ENCODE measurements around the gene KRTAP4-3. TPM values are rescaled to one million over a fixed set of nuclear protein-coding genes. Genes with fewer than 3 reads are reported as not detected.

The KRTAP4-3 gene
- total and polyA plus RNA-seq, 2 of the 8 experiments (the other 6 are each of a cell fraction or from before 2014, with no cell fraction given) = not detected

DNA sequence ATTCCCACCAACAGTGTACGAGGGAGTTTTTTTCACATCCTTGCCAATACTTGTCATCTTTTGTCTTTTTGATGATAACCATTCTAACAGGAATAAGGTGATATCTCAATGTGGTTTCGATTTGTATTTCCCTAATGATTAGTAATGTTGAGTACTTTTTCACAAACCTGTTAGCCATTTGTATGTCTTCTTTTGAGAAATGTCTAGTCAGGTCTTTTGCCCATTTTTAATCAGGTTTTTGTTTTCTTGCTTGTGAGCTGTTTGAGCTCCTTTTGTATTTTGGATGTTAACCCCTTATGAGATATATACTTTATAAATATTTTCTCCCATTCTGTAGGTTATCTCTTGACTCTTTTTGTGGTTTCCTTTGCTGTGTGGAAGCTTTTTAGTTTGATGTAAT, 16.5 kb downstream of the KRTAP4-3 start:
- no peak overlapping the region for H3K4me2 ChIP-seq (ENCODE audit: insufficient read depth in 1 of 2, low read depth in 2 of 2, low read length in 2 of 2)
- no peaks in the 10 kb centered on the region for H3K4me1 ChIP-seq (replicated peaks in 1 of 4; ENCODE audit: control insufficient read depth in 3 of 4, insufficient read depth in 4 of 4, low read length in 3 of 4)
- no peaks in the 10 kb centered on the region for H3K27me3 ChIP-seq (replicated peaks in 1 of 4; ENCODE audit: control insufficient read depth in 3 of 4, extremely low read depth in 1 of 4, insufficient read depth in 3 of 4, low read length in 3 of 4)
- peak; percentile 7 for FAIRE-seq
- no peak overlapping the region for H4K91ac ChIP-seq (replicated peaks; ENCODE audit: insufficient read length, low read length)
- H3K56ac ChIP-seq (replicated peaks; ENCODE audit: insufficient read length, low read depth, low read length) = no peak overlapping the region
- H3K23ac ChIP-seq (ENCODE audit: insufficient read length) = no peak overlapping the region
- POLR2A ChIA-PET (ENCODE audit: partially characterized antibody) = no interaction called here
- no peak overlapping the region for H2BK12ac ChIP-seq (ENCODE audit: low read depth, low read length)
- no peak overlapping the region for H3K27ac ChIP-seq (ENCODE audit: low read depth, low read length)
- WGBS, 2 experiments (ENCODE audit: extremely low coverage in 1 of 2, insufficient coverage in 1 of 2, insufficient read length in 1 of 2, insufficient replicate concordance in 2 of 2, low coverage in 1 of 2, low lambda C conversion rate in 2 of 2, missing lambda C conversion rate in 1 of 2) = 96% methylated on average over 2 of the region's 2 CpGs; no CpG with 5 or more reads in 1 of the 2 experiments
- H3K4me3 ChIP-seq (ENCODE audit: extremely low read depth in 1 of 4, insufficient read depth in 2 of 4, low read depth in 3 of 4, low read length in 4 of 4) = no peak overlapping the region
- H3K9me3 ChIP-seq (ENCODE audit: insufficient read depth in 2 of 2, low read depth in 1 of 2, low read length in 1 of 2) = no peaks in the 10 kb centered on the region
- CTCF ChIA-PET (ENCODE audit: partially characterized antibody) = no interaction called here
- H3K14ac ChIP-seq (ENCODE audit: insufficient read length) = no peak overlapping the region
- no peak overlapping the region for H4K8ac ChIP-seq (ENCODE audit: extremely low read depth, insufficient read depth, low read length)
- H3K79me1 ChIP-seq (ENCODE audit: low read depth, low read length) = no peaks in the 10 kb centered on the region
- no peak overlapping the region for H3K9ac ChIP-seq (replicated peaks in 1 of 4; ENCODE audit: extremely low read depth in 1 of 4, low read depth in 3 of 4, low read length in 3 of 4)
- H2AK5ac ChIP-seq (ENCODE audit: low read depth, low read length) = no peak overlapping the region
- no peaks in the 10 kb centered on the region for H3K79me2 ChIP-seq (ENCODE audit: control insufficient read depth in 1 of 2, insufficient read depth in 2 of 2, low read length in 2 of 2)
- no peak overlapping the region for H2BK15ac ChIP-seq (ENCODE audit: low read length)
- H3K36me3 ChIP-seq (ENCODE audit: control insufficient read depth in 2 of 4, insufficient read depth in 4 of 4, low read length in 3 of 4) = no peaks in the 10 kb centered on the region
- H3K4ac ChIP-seq (replicated peaks; ENCODE audit: insufficient read length, low read depth, low read length) = no peak overlapping the region
- H4K20me1 ChIP-seq (replicated peaks in 1 of 2; ENCODE audit: control insufficient read depth in 1 of 2, insufficient read depth in 2 of 2, low read length in 2 of 2) = no peaks in the 10 kb centered on the region
- no peak overlapping the region for H2BK5ac ChIP-seq (ENCODE audit: low read depth, low read length)
- no peak overlapping the region for H3K18ac ChIP-seq (ENCODE audit: extremely low read depth, low read length)
- H2BK20ac ChIP-seq (ENCODE audit: low read length) = no peak overlapping the region
- H2BK120ac ChIP-seq (replicated peaks; ENCODE audit: low read depth, low read length) = no peak overlapping the region
- no peak for DNase-seq (ENCODE audit: low read depth in 1 of 2, low spot score in 2 of 2)
- no peak overlapping the region for H4K5ac ChIP-seq (ENCODE audit: insufficient read length, low read depth, low read length)
- no peak for TF ChIP-seq FOSL1 (IDR thresholded peaks at IDR 0.05; ENCODE audit: insufficient read depth, low read depth, low read length)
- TF ChIP-seq NANOG (IDR thresholded peaks at IDR 0.05; ENCODE audit: insufficient read depth, low read depth, low read length, poor library complexity, severe bottlenecking) = no peak
- TF ChIP-seq CBX5 (IDR thresholded peaks at IDR 0.05; ENCODE audit: low read depth, low read length) = no peak
- no peak for TF ChIP-seq RAD21 (IDR thresholded peaks at IDR 0.05 in 1 of 2, conservative IDR thresholded peaks at IDR 0.05 in 1 of 2; ENCODE audit: low read depth in 2 of 2, low read length in 2 of 2)
- no peak for TF ChIP-seq SIX5 (IDR thresholded peaks at IDR 0.05; ENCODE audit: low read depth, low read length)
- no peak overlapping the region for H2AFZ ChIP-seq (ENCODE audit: low read length)
- H3K23me2 ChIP-seq (ENCODE audit: low read depth, low read length) = peaks cover 2% of the 10 kb centered on the region; the same call in 1 of the 2 replicates

Measured in H1 (cell line).